Cardiac fibroblast (primary cell): ENCODE measurements around the gene SCP2.

Experiments used
- DNase-seq, 2 donors: peaks; one replicate each; pipeline versions ENCODE4 v3.0.0 to v3.0.0-alpha.2; 2010; ENCODE audit warnings: low read depth in 2 of 2
- H3K4me3 ChIP-seq, 2 donors: replicated peaks in 1 of 2; 1 replicate in 1 of 2; 2 replicates in 1 of 2; pipeline ENCODE4 v1.5.1; 2011; ENCODE audit warnings: low read depth in 2 of 2, low read length in 2 of 2, mild to moderate bottlenecking in 2 of 2, moderate library complexity in 1 of 2
- TF ChIP-seq, protein P1 (sequence below): IDR thresholded peaks from one replicate; pipeline ENCODE4 v1.5.1; 2011; ENCODE audit warnings: low read depth, mild to moderate bottlenecking, low read length, inconsistent platforms

The SCP2 gene

DNA sequence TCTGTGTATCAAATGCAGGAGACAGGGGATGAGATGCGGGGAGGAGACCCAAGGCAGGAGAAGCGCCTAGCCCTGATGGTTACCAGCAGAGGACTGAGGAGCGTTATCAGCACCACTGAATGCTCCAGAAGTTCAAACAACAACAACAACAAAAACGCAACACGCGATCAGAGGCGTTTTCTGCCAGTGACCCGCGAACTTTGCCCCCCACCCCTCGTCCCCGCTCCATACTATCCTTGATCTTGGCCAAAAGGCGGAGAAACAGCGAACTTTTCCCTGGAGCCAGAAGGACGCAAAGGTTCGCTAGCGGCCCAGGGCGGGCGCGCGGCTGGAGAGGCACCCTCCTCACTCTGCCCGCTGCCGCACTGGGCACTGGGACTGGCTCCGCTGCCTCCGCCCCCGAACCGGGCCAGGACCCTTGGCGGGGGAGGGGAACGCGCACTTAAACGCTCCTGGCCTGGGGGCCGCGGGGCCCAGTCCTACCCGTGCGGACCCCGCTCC, 6.2 kb upstream of the SCP2 start:
- TF ChIP-seq, protein P1, sequence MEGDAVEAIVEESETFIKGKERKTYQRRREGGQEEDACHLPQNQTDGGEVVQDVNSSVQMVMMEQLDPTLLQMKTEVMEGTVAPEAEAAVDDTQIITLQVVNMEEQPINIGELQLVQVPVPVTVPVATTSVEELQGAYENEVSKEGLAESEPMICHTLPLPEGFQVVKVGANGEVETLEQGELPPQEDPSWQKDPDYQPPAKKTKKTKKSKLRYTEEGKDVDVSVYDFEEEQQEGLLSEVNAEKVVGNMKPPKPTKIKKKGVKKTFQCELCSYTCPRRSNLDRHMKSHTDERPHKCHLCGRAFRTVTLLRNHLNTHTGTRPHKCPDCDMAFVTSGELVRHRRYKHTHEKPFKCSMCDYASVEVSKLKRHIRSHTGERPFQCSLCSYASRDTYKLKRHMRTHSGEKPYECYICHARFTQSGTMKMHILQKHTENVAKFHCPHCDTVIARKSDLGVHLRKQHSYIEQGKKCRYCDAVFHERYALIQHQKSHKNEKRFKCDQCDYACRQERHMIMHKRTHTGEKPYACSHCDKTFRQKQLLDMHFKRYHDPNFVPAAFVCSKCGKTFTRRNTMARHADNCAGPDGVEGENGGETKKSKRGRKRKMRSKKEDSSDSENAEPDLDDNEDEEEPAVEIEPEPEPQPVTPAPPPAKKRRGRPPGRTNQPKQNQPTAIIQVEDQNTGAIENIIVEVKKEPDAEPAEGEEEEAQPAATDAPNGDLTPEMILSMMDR = no peak
- DNase-seq = peak in 1 of 2 donors; percentile 23
- H3K4me3 ChIP-seq = peak overlapping the region; percentile 71 to 74

DNA sequence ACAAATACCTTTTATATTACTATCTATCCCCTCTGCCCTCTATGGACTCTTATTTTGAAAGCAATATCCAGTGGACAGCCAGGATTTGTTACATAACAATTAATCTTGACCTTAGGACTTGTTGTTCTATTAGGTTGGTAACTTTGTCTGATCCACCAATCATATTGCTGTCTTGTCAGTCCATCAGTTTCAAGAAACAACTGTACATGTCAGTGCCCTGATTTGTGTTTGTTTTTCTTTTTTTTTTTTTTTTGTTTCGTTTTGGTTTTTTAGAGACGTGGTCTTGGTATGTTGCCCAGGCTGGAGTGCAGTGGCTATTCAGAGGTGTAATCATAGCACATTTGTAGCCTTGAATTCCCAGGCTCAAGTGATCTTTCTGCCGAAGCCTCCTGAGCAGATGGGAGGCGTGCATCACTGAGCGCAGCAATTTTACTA, 1.5 kb upstream of the SCP2 start:
- peak in 1 of 2 donors; percentile 20 for DNase-seq
- TF ChIP-seq, protein P1 = no peak
- H3K4me3 ChIP-seq = no peak overlapping the region

DNA sequence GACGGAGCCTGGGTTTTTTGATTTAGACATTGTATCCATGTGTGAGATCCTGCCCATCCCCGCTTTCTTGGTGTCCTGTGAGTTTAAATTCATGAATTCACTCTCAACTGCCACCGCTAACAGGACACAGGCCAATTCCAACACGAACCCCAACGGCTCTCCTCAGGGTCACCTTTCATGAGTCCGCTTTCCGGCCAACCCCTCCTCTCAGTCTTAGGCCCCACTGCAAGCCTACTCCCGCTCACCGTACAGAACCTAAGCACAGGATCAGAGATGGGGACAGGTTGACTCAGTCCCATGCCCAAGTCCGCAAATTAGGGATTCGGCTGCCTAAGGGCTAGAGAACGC, 238 bp upstream of the SCP2 start:
- no peak for DNase-seq
- peak overlapping the region; percentile 75 for H3K4me3 ChIP-seq
- TF ChIP-seq, protein P1 = no peak

DNA sequence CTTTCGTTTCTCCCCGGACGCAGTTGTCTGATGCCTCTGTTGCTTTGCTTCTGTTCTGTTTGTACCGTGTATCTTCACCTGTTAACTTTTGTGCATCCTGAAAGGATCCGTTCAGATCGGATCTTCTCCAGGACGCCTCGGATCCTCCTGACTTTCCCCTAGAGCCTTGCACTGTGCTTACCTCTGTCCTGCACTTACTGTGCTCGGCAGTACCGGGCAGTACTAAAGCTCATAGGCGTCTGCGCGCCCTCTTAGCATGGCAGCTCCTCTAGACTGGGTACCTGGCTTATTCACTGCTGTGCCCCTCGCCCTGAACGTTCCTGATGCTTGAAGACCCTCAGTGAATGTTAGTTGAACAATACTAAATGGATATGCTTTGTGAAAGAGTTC, 934 bp downstream of the SCP2 start:
- H3K4me3 ChIP-seq = peak overlapping the region; percentile 75
- no peak for DNase-seq
- TF ChIP-seq, protein P1 = no peak

DNA sequence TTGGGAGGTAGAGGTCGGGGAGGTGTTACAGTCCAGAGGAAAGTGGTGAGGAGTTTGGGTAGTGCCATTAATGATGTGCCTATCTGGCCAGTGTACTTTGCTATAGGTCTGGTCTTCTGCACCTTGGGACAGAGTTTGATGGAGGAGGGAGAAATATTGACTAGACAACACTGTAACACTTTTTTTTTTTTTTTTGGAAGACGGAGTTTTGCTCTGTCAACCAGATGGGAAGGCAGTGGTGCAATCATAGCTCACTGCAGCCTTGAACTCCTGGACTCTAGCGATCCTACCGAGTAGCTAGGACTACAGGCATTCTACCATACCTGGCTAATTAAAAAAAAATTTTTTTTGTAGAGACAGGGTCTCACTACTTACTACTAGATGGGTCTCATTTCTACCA, 1.9 kb downstream of the SCP2 start:
- DNase-seq = no peak
- TF ChIP-seq, protein P1 = no peak
- H3K4me3 ChIP-seq = no peak overlapping the region

DNA sequence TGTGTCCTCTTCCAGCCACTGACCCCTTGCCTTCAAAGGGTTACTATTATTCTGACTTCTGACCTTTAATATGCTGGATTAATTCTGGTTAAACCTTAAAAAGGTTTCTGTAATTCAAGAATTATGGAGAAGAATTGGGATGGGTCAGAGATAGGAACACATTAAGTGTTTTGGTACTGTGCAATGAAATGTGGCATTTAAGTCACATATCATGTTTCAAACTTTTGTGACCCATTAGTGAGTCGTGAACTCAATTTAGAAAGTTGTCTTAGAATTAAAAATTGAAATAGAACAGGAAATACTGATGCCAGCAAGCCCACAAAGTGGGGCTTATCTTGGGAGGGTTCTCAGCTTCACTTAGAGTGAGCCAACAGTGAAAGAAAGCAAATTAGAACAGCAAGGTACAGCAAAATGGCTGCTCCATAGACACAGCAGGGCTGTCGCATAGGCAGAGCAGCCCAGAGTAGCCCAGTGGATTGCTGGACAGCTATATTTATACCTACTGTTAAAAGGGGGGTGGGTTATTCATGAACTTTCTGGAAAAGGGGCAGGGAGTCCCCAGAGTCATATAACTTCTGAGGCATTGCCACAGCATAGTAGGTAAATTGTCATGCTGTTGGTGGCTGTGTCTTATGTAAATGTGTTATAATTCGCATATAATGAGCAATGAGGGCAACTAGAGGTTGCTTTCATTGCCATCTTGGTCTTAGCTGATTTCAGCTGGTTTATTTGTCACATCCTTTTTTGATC, 10.5 kb downstream of the SCP2 start:
- DNase-seq = no peak
- TF ChIP-seq, protein P1 = no peak
- no peak overlapping the region for H3K4me3 ChIP-seq

DNA sequence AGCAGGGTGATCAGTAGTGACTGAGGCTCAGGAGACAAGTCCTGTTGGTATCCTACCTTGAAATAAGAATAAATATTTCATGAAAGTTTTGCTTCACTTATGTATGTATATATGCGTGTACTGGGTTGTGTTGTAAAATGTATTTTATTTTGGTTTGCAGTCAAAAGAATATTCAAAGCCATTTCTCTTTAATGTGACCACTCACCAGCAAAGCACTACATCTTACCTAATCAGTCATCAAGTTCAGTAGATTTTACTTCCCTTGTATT, 11.0 kb downstream of the SCP2 start:
- DNase-seq = no peak
- H3K4me3 ChIP-seq = no peak overlapping the region

More for the DNA sequence above, 11.0 kb downstream of the SCP2 start:
- TF ChIP-seq, protein P1 = no peak
